SK-N-SH (cell line): Measurements from ENCODE around the gene CELF2. TPM values are rescaled to one million over a fixed set of nuclear protein-coding genes. Genes with fewer than 3 reads are reported as not detected.

ENCODE experiments used
- CTCF ChIA-PET: fragments of 300-600, 350-600 bp; formaldehyde crosslinking; extraction: SDS; loops from one replicate; lab custom pipeline; 2021; lab: Yijun Ruan, JAX
- POLR2A ChIA-PET: fragments of 350-600 bp; sonication (Branson Sonifier 250); formaldehyde crosslinking; extraction: SDS; loops from one replicate; lab custom pipeline; 2020; ENCODE audit warnings: antibody characterized with exemption, inconsistent platforms; lab: Yijun Ruan, JAX
- DNase-seq: peaks from one replicate; pipeline ENCODE4 v3.0.0; 2012
- H2AFZ ChIP-seq: fragments of 200-600 bp; sonication (generic); 2 replicates; pipeline ENCODE4 v1.8.1; 2016; ENCODE audit warnings: antibody characterized with exemption, mild to moderate bottlenecking, low read depth
- H3F3A ChIP-seq: fragments of 200-600 bp; sonication (generic); replicated peaks from 2 replicates; pipeline ENCODE3; 2016; ENCODE audit warnings: antibody characterized with exemption, mild to moderate bottlenecking; ENCODE audit not compliant: insufficient read depth
- H3K27ac ChIP-seq, 2 experiments: fragments of 200-500 bp in 1 of 2; fragments of 200-600 bp in 1 of 2; sonication (Bioruptor generic) in 1 of 2; sonication (generic), shearing (Covaris generic) in 1 of 2; 2 replicates each; pipeline versions ENCODE4 v1.5.1 to v1.6.1; 2014 to 2016; ENCODE audit warnings: low read depth in 2 of 2, inconsistent platforms in 1 of 2, low read length in 1 of 2, mild to moderate bottlenecking in 1 of 2, mixed read lengths in 1 of 2
- H3K27me3 ChIP-seq: fragments of 200-600 bp; sonication (generic), shearing (Covaris generic); 2 replicates; pipeline ENCODE4 v1.6.1; 2016; ENCODE audit warnings: mixed run types; ENCODE audit not compliant: insufficient read depth
- H3K36me3 ChIP-seq, 2 experiments: fragments of 200-500 bp in 1 of 2; fragments of 200-600 bp in 1 of 2; sonication (Bioruptor generic) in 1 of 2; sonication (generic) in 1 of 2; replicated peaks in 1 of 2; 2 replicates each; pipeline versions ENCODE3 to v1.5.1; 2014 to 2016; ENCODE audit warnings: low read length in 1 of 2, mild to moderate bottlenecking in 1 of 2; ENCODE audit not compliant: insufficient read depth in 2 of 2, control insufficient read depth in 1 of 2
- H3K4me1 ChIP-seq, 2 experiments: fragments of 200-500 bp in 1 of 2; fragments of 200-600 bp in 1 of 2; sonication (Bioruptor generic) in 1 of 2; sonication (generic), shearing (Covaris generic) in 1 of 2; 2 replicates each; pipeline versions ENCODE4 v1.5.1 to v1.6.1; 2014 to 2016; ENCODE audit warnings: low read depth in 1 of 2, low read length in 1 of 2, mixed run types in 1 of 2; ENCODE audit not compliant: insufficient read depth in 2 of 2, control insufficient read depth in 1 of 2
- H3K4me2 ChIP-seq: fragments of 200-600 bp; sonication (generic), shearing (Covaris generic); 2 replicates; pipeline ENCODE4 v1.6.1; 2017; ENCODE audit warnings: mixed run types
- H3K4me3 ChIP-seq, 2 experiments: fragments of 200-500 bp in 1 of 2; fragments of 200-600 bp in 1 of 2; sonication (Bioruptor generic) in 1 of 2; sonication (generic), shearing (Covaris generic) in 1 of 2; 2 replicates each; pipeline versions ENCODE4 v1.5.1 to v1.8.1; 2014 to 2016; ENCODE audit warnings: low read depth in 2 of 2, inconsistent platforms in 1 of 2, low read length in 1 of 2, mild to moderate bottlenecking in 1 of 2, mixed read lengths in 1 of 2, moderate library complexity in 1 of 2
- H3K79me2 ChIP-seq: fragments of 200-600 bp; sonication (generic); 2 replicates; pipeline ENCODE4 v1.8.1; 2017; ENCODE audit warnings: mild to moderate bottlenecking; ENCODE audit not compliant: insufficient read depth
- H3K9ac ChIP-seq: fragments of 200-600 bp; sonication (generic); 2 replicates; pipeline ENCODE4 v1.6.1; 2017; ENCODE audit warnings: mixed run types
- H3K9me2 ChIP-seq: fragments of 200-600 bp; sonication (generic); 2 replicates; pipeline ENCODE4 v1.6.1; 2017; ENCODE audit warnings: mixed run types
- H3K9me3 ChIP-seq: fragments of 200-600 bp; sonication (generic); 2 replicates; pipeline ENCODE4 v1.6.1; 2017; ENCODE audit warnings: mixed run types, mild to moderate bottlenecking, moderate library complexity
- H4K20me1 ChIP-seq: fragments of 200-600 bp; sonication (generic); 2 replicates; pipeline ENCODE4 v1.6.1; 2017; ENCODE audit warnings: mild to moderate bottlenecking, mixed run types; ENCODE audit not compliant: insufficient read depth
- CHD2 ChIP-seq: fragments of 150-350 bp; IDR thresholded peaks from 2 replicates; pipeline ENCODE4 v1.6.1; 2018; ENCODE audit warnings: low read length; ENCODE audit not compliant: partially characterized antibody
- CTCF ChIP-seq: fragments of 200-600 bp; sonication (generic); IDR thresholded peaks from 2 replicates; pipeline ENCODE4 v1.6.1; 2017; ENCODE audit warnings: antibody characterized with exemption, mild to moderate bottlenecking, moderate library complexity
- EZH2phosphoT487 ChIP-seq: fragments of 200-600 bp; sonication (generic); IDR thresholded peaks from 2 replicates; pipeline ENCODE4 v1.6.1; 2017; ENCODE audit warnings: low read depth, mixed run types, mild to moderate bottlenecking, antibody characterized with exemption, moderate library complexity, borderline replicate concordance
- FOXM1 ChIP-seq: IDR thresholded peaks from 2 replicates; pipeline ENCODE4 v1.4.0; 2012; ENCODE audit warnings: low read depth, mild to moderate bottlenecking
- GABPA ChIP-seq: IDR thresholded peaks from 2 replicates; pipeline ENCODE4 v1.4.0; 2012; ENCODE audit warnings: low read depth, mild to moderate bottlenecking
- GATA2 ChIP-seq: sonication (generic); formaldehyde crosslinking; IDR thresholded peaks from 2 replicates; pipeline ENCODE4 v1.5.0; 2020; ENCODE audit warnings: mild to moderate bottlenecking, missing genetic modification reagents
- NRF1 ChIP-seq: IDR thresholded peaks from 2 replicates; pipeline ENCODE4 v1.6.1; 2012; ENCODE audit warnings: low read depth, mild to moderate bottlenecking, low read length
- RAD21 ChIP-seq: IDR thresholded peaks from 2 replicates; pipeline ENCODE4 v1.6.1; 2012; ENCODE audit warnings: mild to moderate bottlenecking, low read length
- RCOR1 ChIP-seq: fragments of 150-350 bp; IDR thresholded peaks from 2 replicates; pipeline ENCODE4 v1.6.1; 2017; ENCODE audit warnings: antibody characterized with exemption, low read length
- REST ChIP-seq: IDR thresholded peaks from 2 replicates; pipeline ENCODE4 v1.6.1; 2012; ENCODE audit warnings: mild to moderate bottlenecking, low read depth, low read length, moderate library complexity
- TAF1 ChIP-seq: IDR thresholded peaks from 2 replicates; pipeline ENCODE4 v1.6.1; 2012; ENCODE audit warnings: low read depth, mild to moderate bottlenecking, low read length, moderate library complexity, borderline replicate concordance
- TCF12 ChIP-seq: IDR thresholded peaks from 2 replicates; pipeline ENCODE4 v1.4.0; 2012
- TEAD4 ChIP-seq: IDR thresholded peaks from 2 replicates; pipeline ENCODE4 v1.4.0; 2012; ENCODE audit warnings: mild to moderate bottlenecking, borderline replicate concordance; ENCODE audit not compliant: insufficient read depth
- USF2 ChIP-seq: fragments of 150-350 bp; IDR thresholded peaks from 2 replicates; pipeline ENCODE4 v1.6.1; 2017; ENCODE audit warnings: antibody characterized with exemption, low read length, low read depth, borderline replicate concordance
- WGBS: methylation state at CpG from one replicate; pipeline ENCODE4 v1.1.6; 2017; ENCODE audit warnings: low lambda C conversion rate; 5-methylcytosine and 5-hydroxymethylcytosine counted together
- polyA plus RNA-seq, 3 experiments: library from polyadenylated mRNA; depleted of rRNA; stranded (reverse); fragments of >200 nt; gene quantifications; 2 replicates each; pipeline ENCODE4 v1.2.3, GENCODE V29; 2012
- TF ChIP-seq, protein P1 (sequence below): IDR thresholded peaks from 2 replicates; pipeline ENCODE4 v1.4.0; 2012; ENCODE audit warnings: low read depth, borderline replicate concordance

The CELF2 gene
- polyA plus RNA-seq, 1 of the 3 experiments (the other 2 are of a cell fraction): 0.03 TPM

GRCh38 chr10:11107948-11108347 is 90.3 kb downstream of the CELF2 start:
- Histone ChIP-seq H4K20me1 (no peaks in the 10 kb centered on the region), H3K9me3 (no peaks in the 10 kb centered on the region; the same call in 1 of the 2 replicates), H3F3A (no peaks in the 10 kb centered on the region), H2AFZ (no peak overlapping the region), H3K4me1 (no peaks in the 10 kb centered on the region), H3K36me3 (no peaks in the 10 kb centered on the region), H3K4me2 (no peak overlapping the region), H3K27me3 (no peaks in the 10 kb centered on the region), H3K4me3 (no peak overlapping the region), H3K27ac (no peak overlapping the region), H3K9ac (no peak overlapping the region)
- CTCF ChIA-PET: no interaction called here
- POLR2A ChIA-PET: no interaction called here
- peak; percentile 51 for TF ChIP-seq GATA2 (CRISPR knock-in tag)
- no peak for TF ChIP-seq GABPA
- TF ChIP-seq, all 33 proteins: peak for 1
- peak; percentile 23 for DNase-seq
- no peaks in the 10 kb centered on the region for H3K9me2 ChIP-seq
- H3K79me2 ChIP-seq: no peaks in the 10 kb centered on the region

- ChIA-PET CTCF (no interaction called here), POLR2A (no interaction called here)
- H3K27ac ChIP-seq: no peak overlapping the region
- DNase-seq: peak; percentile 22
- H2AFZ ChIP-seq: no peak overlapping the region
- no peaks in the 10 kb centered on the region for H3K79me2 ChIP-seq
- H3K9ac ChIP-seq: no peak overlapping the region
- TF ChIP-seq RCOR1: no peak
- no peak for TF ChIP-seq EZH2phosphoT487
- TF ChIP-seq CTCF: no peak
- TF ChIP-seq NRF1: no peak
- TF ChIP-seq CHD2: no peak
- TF ChIP-seq TCF12: no peak
- TF ChIP-seq TAF1: no peak
- no peaks in the 10 kb centered on the region for H3K27me3 ChIP-seq
- no peaks in the 10 kb centered on the region for H3K4me1 ChIP-seq
- no peaks in the 10 kb centered on the region for H3K36me3 ChIP-seq
- WGBS: 25% methylated on average over 5 of the region's 5 CpGs
- H4K20me1 ChIP-seq: no peaks in the 10 kb centered on the region
- no peak overlapping the region for H3K4me3 ChIP-seq
- no peaks in the 10 kb centered on the region; the same call in 1 of the 2 replicates for H3K9me3 ChIP-seq
- no peak overlapping the region for H3K4me2 ChIP-seq
- no peaks in the 10 kb centered on the region for H3K9me2 ChIP-seq
- no peaks in the 10 kb centered on the region for H3F3A ChIP-seq
Measured at GRCh38 chr10:11108356-11108755, 90.7 kb downstream of the CELF2 start.

DNA sequence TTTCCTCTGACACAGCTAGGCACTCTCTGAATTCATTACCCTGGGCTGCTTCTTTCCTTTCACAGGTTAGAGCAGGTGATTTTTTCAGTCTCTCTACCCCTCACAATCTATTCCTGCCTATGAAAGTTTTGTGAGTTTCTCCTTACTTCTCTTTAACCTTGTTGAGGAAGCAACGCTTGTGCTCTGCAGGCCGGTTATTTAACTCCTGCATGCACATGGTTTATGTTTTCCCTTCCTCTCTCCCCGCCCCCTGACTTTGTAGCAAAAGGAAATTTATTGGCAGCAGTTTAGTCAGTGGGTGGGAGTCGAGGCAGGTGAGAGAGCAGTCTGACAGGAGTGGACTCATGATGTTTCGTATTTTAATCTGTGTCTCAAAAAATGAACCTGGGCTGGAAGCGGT is 91.9 kb downstream of the CELF2 start:
- DNase-seq: no peak
- Histone ChIP-seq H4K20me1 (no peaks in the 10 kb centered on the region), H3K27me3 (no peaks in the 10 kb centered on the region), H3K79me2 (no peaks in the 10 kb centered on the region), H3K9me2 (no peaks in the 10 kb centered on the region), H3K4me1 (no peaks in the 10 kb centered on the region), H3F3A (no peaks in the 10 kb centered on the region), H3K27ac (no peak overlapping the region), H3K9me3 (no peaks in the 10 kb centered on the region; the same call in 1 of the 2 replicates), H3K4me3 (no peak overlapping the region), H2AFZ (no peak overlapping the region), H3K36me3 (no peaks in the 10 kb centered on the region), H3K9ac (no peak overlapping the region), H3K4me2 (no peak overlapping the region)
- 37% methylated on average over 6 of the region's 6 CpGs for WGBS
- ChIA-PET CTCF (no interaction called here), POLR2A (no interaction called here)
- TF ChIP-seq FOXM1: no peak
- no peak for TF ChIP-seq RAD21
- TF ChIP-seq REST: no peak
- TF ChIP-seq USF2: no peak
- no peak for TF ChIP-seq TEAD4
- TF ChIP-seq, protein P1, sequence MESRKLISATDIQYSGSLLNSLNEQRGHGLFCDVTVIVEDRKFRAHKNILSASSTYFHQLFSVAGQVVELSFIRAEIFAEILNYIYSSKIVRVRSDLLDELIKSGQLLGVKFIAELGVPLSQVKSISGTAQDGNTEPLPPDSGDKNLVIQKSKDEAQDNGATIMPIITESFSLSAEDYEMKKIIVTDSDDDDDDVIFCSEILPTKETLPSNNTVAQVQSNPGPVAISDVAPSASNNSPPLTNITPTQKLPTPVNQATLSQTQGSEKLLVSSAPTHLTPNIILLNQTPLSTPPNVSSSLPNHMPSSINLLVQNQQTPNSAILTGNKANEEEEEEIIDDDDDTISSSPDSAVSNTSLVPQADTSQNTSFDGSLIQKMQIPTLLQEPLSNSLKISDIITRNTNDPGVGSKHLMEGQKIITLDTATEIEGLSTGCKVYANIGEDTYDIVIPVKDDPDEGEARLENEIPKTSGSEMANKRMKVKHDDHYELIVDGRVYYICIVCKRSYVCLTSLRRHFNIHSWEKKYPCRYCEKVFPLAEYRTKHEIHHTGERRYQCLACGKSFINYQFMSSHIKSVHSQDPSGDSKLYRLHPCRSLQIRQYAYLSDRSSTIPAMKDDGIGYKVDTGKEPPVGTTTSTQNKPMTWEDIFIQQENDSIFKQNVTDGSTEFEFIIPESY: no peak
